Measurements from ENCODE around the gene PAK6.

PAK6 gene

GRCh38 chr15:40274350-40275274 is 35.7 kb downstream of the PAK6 start:
- Histone ChIP-seq H3K4me3 (ENCODE audit: low read length) (no peak overlapping the region), H3K79me2 (ENCODE audit: low read length) (no peaks in the 10 kb centered on the region), H3K4me1 (ENCODE audit: low read length) (no peaks in the 10 kb centered on the region), H3K9me2 (replicated peaks; ENCODE audit: insufficient read depth, low read length) (no peaks in the 10 kb centered on the region), H3K36me3 (replicated peaks; ENCODE audit: insufficient read depth, low read length) (no peaks in the 10 kb centered on the region), H3K27ac (ENCODE audit: low read length) (no peak overlapping the region), H2AFZ (ENCODE audit: low read length) (peak overlapping the region; percentile 42; the same call in 1 of the 2 replicates), H3K4me2 (ENCODE audit: low read depth, low read length) (no peak overlapping the region), H3K27me3 (replicated peaks; ENCODE audit: insufficient read depth, low read length) (peaks cover 15% of the 10 kb centered on the region), H3K9me3 (replicated peaks; ENCODE audit: insufficient read depth, low read length) (no peaks in the 10 kb centered on the region), H4K20me1 (ENCODE audit: insufficient read depth, low read length) (no peaks in the 10 kb centered on the region), H3K9ac (ENCODE audit: low read length) (no peak overlapping the region), H3F3A (ENCODE audit: insufficient read depth, low read length) (no peaks in the 10 kb centered on the region)
- DNase-seq: peak; percentile 78
- TF ChIP-seq EZH2 (optimal IDR thresholded peaks at IDR 0.05; ENCODE audit: low read depth, low read length) (no peak), CTCF (IDR thresholded peaks at IDR 0.05; ENCODE audit: low read length) (peak; percentile 100)

GRCh38 chr15:40275523-40275922 is 36.7 kb downstream of the PAK6 start:
- H4K20me1 ChIP-seq (ENCODE audit: insufficient read depth, low read length): no peaks in the 10 kb centered on the region
- no peaks in the 10 kb centered on the region for H3F3A ChIP-seq (ENCODE audit: insufficient read depth, low read length)
- no peaks in the 10 kb centered on the region for H3K4me1 ChIP-seq (ENCODE audit: low read length)
- peaks cover 21% of the 10 kb centered on the region for H3K27me3 ChIP-seq (replicated peaks; ENCODE audit: insufficient read depth, low read length)
- H3K4me2 ChIP-seq (ENCODE audit: low read depth, low read length): no peak overlapping the region
- H3K9me2 ChIP-seq (replicated peaks; ENCODE audit: insufficient read depth, low read length): no peaks in the 10 kb centered on the region
- no peak overlapping the region for H2AFZ ChIP-seq (ENCODE audit: low read length)
- H3K4me3 ChIP-seq (ENCODE audit: low read length): no peak overlapping the region
- H3K9ac ChIP-seq (ENCODE audit: low read length): no peak overlapping the region
- no peak for TF ChIP-seq EZH2 (optimal IDR thresholded peaks at IDR 0.05; ENCODE audit: low read depth, low read length)
- no peak for TF ChIP-seq EZH2phosphoT487 (IDR thresholded peaks at IDR 0.05; ENCODE audit: low read length)
- no peak for TF ChIP-seq CTCF (IDR thresholded peaks at IDR 0.05; ENCODE audit: low read length)
- H3K36me3 ChIP-seq (replicated peaks; ENCODE audit: insufficient read depth, low read length): no peaks in the 10 kb centered on the region
- no peaks in the 10 kb centered on the region for H3K9me3 ChIP-seq (replicated peaks; ENCODE audit: insufficient read depth, low read length)
- H3K27ac ChIP-seq (ENCODE audit: low read length): no peak overlapping the region
- no peak for DNase-seq
- no peaks in the 10 kb centered on the region for H3K79me2 ChIP-seq (ENCODE audit: low read length)

- no peak for TF ChIP-seq EZH2phosphoT487 (IDR thresholded peaks at IDR 0.05; ENCODE audit: low read length)
- no peak for TF ChIP-seq CTCF (IDR thresholded peaks at IDR 0.05; ENCODE audit: low read length)
- no peak for TF ChIP-seq EZH2 (optimal IDR thresholded peaks at IDR 0.05; ENCODE audit: low read depth, low read length)
- H3K9me3 ChIP-seq (replicated peaks; ENCODE audit: insufficient read depth, low read length): no peaks in the 10 kb centered on the region
- no peak overlapping the region for H2AFZ ChIP-seq (ENCODE audit: low read length)
- no peak overlapping the region for H3K4me3 ChIP-seq (ENCODE audit: low read length)
- peaks cover 25% of the 10 kb centered on the region for H3K27me3 ChIP-seq (replicated peaks; ENCODE audit: insufficient read depth, low read length)
- H3F3A ChIP-seq (ENCODE audit: insufficient read depth, low read length): no peaks in the 10 kb centered on the region
- H3K79me2 ChIP-seq (ENCODE audit: low read length): no peaks in the 10 kb centered on the region
- no peaks in the 10 kb centered on the region for H3K36me3 ChIP-seq (replicated peaks; ENCODE audit: insufficient read depth, low read length)
- no peaks in the 10 kb centered on the region for H3K9me2 ChIP-seq (replicated peaks; ENCODE audit: insufficient read depth, low read length)
- no peaks in the 10 kb centered on the region for H3K4me1 ChIP-seq (ENCODE audit: low read length)
- H3K27ac ChIP-seq (ENCODE audit: low read length): no peak overlapping the region
- H3K4me2 ChIP-seq (ENCODE audit: low read depth, low read length): no peak overlapping the region
- H3K9ac ChIP-seq (ENCODE audit: low read length): no peak overlapping the region
- DNase-seq: no peak
- H4K20me1 ChIP-seq (ENCODE audit: insufficient read depth, low read length): no peaks in the 10 kb centered on the region
Measured at GRCh38 chr15:40275954-40276353, 37.1 kb downstream of the PAK6 start.
